Ecto neural progenitor cell (in vitro differentiated cells): ENCODE data around the gene LHFPL6.

Experiments
- DNase-seq: peaks from one replicate; pipeline ENCODE4 v3.0.0-alpha.2; 2018; ENCODE audit warnings: low spot score

LHFPL6 gene

DNA sequence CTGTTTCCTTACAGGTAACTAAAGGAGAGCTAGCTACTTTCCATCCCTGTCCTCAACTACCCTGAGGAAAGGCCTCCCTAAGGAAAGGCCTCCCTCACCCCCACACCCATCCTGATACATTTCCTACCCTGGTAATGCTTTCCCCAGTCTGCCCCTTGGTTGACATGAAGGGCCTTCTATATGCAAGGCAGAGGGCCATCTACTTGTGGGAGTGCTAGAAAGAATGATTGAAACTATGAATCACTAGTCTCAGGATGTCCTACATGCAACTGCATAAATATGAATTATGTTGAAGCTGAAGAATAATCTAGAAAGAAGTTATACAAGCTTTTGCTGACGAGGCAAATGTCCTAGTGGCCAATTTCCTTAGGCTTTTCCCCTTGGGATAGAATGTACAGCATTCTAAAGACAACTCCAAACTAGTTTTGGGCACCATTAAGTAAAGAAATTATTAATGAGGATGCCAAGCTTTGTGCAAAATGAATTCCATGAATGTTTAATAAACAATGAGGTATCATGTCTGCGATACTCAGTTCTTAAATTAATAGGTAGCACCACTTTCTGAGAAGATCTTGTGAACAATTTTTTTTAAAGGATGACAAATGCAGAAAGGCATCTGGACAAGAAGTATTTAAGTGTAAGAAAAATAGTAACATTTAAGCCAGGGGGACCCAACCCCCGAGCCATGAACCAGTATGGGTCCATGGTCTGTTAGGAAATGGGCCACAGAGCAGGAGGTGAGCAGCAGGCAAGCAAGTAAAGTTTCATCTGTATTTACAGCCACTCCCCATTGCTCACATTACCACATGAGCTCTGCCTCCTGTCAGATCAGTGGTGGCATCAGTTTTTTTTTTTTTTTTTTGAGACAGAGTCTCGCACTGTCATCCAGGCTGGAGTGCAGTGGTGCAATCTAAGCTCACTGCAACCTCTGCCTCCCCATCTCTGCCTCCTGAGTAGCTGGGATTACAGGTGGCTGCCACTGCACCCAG is 223.0 kb downstream of the LHFPL6 start:
- no peak for DNase-seq

- DNase-seq: no peak
Measured at GRCh38 chr13:39379118-39379517, 223.9 kb downstream of the LHFPL6 start.

- DNase-seq: no peak
Measured at GRCh38 chr13:39378306-39378705, 224.7 kb downstream of the LHFPL6 start.

DNA sequence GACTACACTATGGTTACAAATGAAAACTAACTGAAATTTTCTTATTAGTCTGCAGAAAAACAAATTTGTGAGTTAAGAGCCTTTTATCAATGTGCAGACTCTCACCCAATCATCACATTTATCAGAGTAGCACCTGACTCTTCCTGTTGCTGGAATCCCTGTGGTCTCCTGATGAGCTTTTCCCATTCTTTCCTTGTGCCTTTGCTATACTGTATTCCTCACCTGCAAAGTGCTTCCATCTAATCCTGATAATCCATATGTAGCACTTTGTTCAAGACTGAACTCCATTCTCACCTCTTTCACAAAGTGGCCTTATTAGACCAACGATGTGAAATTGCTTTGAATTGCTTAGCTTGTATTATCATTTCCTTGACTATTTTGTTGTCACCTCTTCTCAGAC is 225.3 kb downstream of the LHFPL6 start:
- no peak for DNase-seq

DNA sequence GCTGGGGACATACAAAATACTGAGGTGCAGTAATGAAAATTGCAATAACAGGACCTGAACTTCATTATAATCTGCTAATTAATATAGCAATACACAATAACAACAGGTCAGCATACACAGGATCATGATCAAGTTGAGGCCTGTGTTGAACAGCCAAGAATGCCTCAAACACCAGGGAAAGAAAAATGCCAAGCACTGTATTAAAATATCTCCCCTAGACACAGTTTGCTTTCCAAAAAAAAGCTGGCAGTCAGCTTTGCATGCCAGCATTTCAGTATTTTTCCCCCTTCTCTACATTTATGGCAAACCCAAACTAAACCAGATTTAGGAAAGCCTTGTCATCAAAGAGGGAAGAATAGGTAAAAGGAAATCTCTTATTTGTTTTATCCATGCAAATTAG is 226.9 kb downstream of the LHFPL6 start:
- DNase-seq: no peak

DNA sequence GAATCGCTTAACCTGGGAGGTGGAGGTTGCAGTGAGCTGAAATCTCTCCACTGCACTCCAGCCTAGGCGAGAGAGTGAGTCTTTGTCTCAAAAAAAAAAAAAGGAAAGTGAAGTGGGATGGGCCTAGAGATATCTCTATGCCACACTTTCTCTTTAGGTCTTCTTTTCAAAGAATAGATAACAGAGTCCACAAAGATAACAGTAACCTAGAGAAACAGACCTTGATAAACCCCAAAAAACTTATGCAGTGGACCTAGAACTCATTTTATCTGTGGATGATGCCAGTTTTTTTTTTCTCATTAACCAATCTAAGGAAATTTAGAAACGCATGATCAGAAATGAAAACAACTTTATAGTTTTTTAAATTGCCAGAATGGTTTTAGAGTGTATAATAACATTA is 227.4 kb downstream of the LHFPL6 start:
- no peak for DNase-seq

DNA sequence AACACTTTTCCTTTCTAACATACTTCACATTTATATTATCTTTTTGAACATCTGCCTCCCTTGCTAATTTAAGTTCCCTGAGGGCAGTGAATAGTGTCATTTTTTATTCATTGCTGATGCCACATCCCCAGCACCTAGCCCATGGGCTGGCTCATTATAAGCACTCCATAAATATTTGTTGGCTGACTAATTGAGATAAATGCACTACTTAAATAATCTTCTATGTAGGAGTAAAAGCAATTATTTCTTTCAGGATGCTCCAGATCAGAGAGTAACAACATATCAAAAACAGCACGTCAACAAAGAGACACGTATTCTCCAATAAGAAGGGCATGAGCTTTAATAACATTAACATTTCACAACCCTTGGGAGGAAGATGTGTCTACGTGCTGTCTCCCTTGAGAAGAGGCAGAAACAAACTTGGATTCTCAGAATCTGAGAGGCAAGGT is 228.2 kb downstream of the LHFPL6 start:
- no peak for DNase-seq

DNA sequence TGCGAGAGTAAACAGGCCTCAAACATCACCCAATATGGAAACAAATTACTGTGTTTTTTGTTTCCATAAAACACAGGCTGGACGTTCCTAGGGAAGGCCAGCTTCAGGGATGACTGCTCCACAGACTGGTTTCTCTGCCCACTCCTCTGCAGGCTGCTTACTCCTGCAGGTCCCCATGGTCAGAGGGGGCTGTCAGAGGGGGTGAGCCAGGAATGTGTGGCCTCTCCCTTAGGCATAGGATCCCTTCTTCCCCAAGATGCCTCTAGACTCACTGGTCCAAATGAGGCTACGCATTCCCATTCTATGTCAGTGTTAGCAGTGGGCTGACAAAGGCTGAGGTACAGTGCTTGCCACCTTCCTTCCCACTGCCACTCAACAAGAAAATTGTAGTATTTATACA is 229.8 kb downstream of the LHFPL6 start:
- no peak for DNase-seq

GRCh38 chr13:39371706-39372105 is 231.3 kb downstream of the LHFPL6 start:
- DNase-seq: no peak

DNA sequence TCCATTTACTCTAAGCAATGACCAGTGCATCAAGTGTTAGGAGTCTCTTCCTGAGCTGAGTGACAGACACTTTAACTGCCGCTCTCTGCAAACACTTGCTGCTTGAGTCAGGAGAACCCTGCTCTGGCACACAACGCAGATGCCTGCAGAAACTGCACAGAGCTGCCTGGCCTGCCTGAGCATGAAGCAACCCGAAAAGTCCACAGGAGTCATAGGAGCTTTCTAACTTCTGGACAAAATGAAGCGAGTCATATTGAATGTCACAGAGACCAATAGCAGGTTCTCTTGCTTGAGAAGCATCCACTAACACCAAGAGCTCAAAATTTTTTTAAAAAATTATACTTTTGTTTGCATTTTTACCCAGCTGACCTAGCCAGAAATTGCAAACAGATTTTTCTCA is 232.4 kb downstream of the LHFPL6 start:
- DNase-seq: no peak

DNA sequence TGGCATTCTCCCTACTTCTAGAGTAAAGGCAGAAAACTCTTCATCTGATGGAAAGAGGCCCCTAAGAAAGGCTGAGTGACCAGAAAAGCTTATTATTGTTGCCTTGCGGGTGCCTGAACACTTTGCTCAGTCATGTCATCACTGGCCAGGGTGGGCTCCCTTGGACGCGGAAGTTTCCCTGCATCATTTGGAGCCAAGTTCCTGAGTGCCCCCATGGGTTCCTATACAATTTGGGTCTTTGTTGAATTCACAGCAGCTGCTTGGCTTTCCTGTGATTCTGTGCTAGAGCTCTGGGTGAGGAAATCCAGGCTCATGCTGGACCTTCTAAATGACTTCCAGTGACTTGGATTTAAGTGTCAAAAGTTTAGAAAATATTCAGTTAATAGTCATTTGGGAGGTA is 232.9 kb downstream of the LHFPL6 start:
- no peak for DNase-seq

DNA sequence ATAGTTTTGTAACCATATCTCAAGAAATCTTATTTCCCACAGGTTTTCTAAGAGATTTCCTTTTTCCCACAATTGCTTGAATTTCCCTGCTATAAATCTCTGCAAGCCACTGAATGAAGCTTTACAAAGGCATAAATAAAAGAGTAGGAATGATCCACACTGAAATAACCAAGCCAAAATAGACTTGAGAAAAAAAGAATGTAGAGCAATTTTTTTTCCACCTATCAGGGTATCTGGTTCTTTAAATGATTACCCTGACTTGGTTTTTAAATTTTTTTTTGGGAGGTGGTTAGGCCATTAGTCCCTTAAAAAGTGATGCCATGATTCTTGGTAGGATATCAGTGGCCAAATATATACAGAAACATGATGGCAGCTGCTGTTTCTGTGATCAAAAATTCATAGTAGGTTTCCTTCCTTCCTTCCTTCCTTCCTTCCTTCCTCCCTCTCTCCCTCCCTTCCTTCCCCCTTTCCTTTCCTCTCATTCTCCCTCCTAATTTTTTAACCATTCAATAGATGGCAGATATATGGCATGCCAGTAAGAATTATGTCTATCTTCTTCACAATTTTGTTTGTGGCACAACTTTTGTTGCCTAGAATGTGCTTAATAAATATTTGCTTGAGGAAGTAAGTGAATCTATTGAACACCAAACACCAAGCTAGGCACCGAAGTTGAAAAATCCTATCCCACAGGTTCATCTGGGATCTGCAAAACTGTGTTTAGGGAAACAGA is 233.7 kb downstream of the LHFPL6 start:
- DNase-seq: no peak

- no peak for DNase-seq
Measured at GRCh38 chr13:39365879-39366278, 237.1 kb downstream of the LHFPL6 start.

DNA sequence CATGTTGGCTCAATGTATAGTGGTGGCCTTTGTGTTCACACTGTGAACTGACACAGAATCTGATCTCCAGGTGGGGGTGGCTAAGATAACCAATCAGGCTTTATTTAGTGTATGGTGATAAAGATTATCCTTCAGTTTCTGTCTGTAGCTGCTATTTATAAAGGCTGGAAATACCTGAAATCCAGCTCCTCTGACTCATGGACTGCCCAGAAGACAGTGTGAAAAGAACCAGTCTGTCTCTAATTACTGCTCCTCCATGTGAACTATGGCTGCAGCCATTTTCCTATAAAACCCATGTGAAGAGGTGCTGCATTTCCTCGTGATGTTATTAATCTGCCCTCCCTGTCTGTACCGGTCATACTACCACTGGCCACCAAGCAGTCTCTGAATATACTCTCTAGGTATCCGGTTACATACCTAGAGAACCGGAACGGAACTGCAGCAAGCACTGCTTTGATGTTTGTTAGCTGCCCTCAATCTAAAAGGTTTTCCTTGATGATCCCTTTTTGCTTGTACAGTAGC is 238.0 kb downstream of the LHFPL6 start:
- DNase-seq: no peak

DNA sequence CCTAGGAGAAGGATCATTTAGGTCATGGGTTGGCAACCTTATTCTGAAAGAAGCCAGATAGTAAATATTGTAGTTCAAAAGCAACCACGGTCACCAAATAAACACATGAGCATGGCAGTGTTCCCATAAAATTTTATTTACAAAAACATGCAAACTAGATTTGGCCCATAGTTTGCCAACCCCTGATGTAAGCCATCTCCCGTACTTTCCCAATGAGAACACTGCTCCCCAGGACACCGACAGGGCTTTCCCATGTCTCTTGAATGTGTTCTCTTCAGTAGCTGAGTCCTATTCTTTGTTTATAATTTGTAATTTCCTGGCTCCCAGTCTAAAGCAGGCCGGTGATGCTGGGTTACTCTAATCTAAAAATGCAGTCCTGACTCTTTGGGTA is 239.6 kb downstream of the LHFPL6 start:
- no peak for DNase-seq

- DNase-seq: no peak
Measured at GRCh38 chr13:39362652-39363381, 240.2 kb downstream of the LHFPL6 start.

DNA sequence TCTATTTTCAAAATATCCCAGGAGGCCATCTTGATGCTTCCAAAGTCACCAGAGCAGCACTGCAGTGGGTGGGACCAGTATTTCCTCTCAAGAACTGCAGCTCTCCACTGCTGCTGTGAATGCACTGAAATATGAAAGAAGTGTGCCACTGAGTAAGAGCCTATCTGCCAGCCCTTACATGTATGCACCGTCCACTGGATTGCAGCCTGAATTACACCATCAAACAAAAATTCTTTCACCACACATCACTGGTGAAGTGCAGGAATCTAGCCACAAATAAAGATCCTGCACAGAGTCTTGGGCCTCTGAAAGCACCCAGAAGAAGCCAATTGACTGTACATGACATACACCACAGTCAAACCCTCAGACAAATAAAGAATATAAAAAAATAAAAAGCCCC is 249.0 kb downstream of the LHFPL6 start:
- no peak for DNase-seq

- DNase-seq: no peak
Measured at GRCh38 chr13:39350461-39350881, 252.5 kb downstream of the LHFPL6 start.

GRCh38 chr13:39349391-39349960 is 253.5 kb downstream of the LHFPL6 start:
- no peak for DNase-seq

- no peak for DNase-seq
Measured at GRCh38 chr13:39347926-39348901, 254.8 kb downstream of the LHFPL6 start.

- no peak for DNase-seq
Measured at GRCh38 chr13:39345982-39346381, 257.0 kb downstream of the LHFPL6 start.
